HG03460 (cell line): Measurements from ENCODE around the gene GNG4.
"Not testable (repeated sequence)": the region's sequence is repeated elsewhere in the genome, so short reads cannot be mapped to it uniquely, and the experiment has no call there.

ENCODE experiments used
- ATAC-seq: cut with Tn5 transposase; IDR thresholded peaks from one replicate; pipeline ENCODE4 v1.9.1; 2021; ENCODE audit not compliant: unreplicated experiment

Gene GNG4

DNA sequence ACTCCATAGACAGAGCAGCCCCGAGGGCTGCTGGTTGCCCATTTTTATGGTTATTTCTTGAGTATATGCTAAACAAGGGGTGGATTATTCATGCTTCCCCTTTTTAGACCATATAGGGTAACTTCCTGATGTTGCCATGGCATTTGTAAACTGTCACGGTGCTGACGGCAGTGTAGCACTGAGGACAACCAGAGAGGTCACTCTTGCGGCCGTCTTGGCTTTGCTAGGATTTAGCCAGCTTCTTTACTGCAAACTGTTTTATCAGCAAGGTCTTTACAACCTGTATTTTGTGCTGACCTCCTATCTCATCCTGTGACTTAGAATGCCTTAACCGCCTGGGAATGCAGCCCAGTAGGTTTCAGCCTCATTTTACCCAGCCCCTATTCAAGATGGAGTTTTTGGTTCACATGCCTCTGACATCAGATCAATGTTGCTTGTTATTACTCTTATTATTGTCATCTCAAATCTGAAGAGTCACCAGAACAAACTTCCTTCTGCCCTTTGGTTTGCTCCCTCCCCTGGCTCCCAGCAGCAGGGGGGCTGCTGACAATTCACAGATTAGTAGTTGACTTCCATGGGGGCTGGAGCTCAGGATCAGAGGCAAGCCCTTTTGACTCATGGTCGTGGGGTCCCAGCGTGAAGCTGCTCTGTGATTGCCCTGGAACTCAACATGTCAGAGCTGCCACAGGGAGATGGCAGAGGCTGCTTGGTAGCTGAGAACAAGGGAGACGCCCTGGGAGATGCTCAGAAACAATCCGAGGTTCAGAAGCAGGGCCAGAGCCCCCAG, 103.0 kb downstream of the GNG4 start:
- not testable (repeated sequence) for ATAC-seq

DNA sequence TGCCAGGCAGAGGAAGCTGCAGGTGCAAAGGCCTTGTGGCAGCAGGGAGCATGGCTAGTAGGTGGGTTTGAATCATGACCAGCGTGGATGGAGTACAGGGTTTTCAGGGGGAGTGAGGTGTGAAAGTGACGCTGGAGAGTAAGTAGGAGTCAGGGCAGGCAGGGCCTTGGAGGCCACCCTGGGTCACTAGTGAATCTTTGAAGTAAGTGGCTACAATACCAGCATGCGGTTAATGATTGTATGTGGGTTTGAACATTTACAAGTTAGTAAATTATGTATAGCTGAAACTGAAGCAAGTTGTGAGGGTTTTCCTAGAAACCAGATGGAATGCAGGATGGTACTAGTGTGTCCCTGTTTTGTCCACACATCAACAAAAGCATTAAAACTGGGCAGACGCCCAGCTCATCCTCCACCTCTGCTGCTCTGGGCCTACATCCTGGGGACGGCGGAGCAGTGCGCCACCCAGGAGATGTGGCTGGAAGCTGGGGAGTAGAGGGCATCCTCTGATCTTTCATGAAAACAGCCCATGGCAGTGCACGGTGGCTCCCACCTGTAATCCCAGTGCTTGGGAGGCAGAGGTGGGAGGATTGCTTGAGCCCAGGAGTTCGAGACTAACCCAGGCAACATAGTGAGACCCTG, 104.2 kb downstream of the GNG4 start:
- no peak for ATAC-seq

DNA sequence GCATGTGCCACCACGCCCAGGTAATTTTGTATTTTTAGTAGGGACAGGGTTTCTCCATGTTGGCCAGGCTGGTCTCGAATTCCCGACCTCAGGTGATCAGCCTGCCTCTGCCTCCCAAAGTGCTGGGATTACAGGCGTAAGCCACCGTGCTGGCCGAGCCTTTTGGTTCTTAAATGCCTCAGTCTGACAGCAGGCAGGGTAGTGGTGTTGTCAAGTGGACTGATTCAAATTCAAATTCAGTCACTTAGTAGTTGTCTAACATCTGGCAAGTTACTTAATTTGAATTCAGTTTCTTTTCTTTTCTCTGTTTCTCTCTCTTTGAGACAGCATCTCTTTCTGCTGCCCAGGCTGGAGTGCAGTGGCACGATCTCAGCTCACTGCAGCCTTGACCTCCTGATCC, 106.7 kb downstream of the GNG4 start:
- ATAC-seq: not testable (repeated sequence)

DNA sequence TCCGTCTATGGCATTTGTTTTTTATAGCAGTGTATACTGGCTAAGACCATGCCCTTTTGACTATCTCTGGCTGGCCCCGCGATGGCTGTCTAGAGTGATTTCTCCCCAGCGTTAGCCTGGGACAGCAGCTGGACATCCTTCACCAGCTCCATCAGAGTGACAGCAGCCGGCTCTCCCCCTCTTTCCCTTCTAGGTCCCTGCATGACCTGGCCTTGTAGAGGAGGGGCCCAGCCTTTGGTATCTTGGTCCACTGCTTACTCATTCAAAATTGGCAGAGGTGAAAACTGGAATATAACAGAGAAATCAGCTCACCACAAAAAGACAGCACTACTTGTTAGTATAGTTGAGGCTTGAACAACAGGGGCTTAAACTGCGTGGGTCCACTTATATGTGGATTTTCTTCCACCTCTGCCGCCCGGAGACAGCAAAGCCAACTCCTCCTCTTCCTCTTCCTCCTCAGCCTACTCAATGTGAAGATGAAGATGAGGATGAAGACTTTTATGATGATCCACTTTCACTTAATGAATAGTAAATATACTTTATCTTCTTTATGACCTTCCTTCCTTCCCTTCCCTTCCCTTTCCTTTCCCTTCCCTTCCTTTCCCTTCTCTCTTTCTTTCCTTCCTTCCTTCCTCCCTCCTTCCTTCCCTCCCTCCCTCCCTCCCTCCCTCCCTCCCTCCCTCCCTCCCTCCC, 116.0 kb downstream of the GNG4 start:
- ATAC-seq: no peak

DNA sequence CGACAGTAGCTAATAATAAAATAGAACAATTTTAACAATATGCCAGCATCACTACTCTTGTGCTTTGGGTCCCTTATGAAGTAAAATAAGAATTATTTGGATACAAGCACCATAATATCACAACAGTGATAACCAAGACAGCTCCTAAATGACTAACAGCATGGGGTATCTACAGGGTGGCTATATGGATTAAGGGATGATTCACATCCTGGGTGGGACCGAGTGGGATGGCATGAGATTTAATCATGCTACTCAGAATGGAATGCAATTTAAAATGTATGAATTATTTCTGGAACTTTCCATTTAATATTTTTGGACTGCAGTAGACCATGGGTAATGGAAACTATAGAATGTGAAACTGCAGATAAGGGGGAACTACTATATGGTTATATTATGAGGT, 117.2 kb downstream of the GNG4 start:
- no peak for ATAC-seq

DNA sequence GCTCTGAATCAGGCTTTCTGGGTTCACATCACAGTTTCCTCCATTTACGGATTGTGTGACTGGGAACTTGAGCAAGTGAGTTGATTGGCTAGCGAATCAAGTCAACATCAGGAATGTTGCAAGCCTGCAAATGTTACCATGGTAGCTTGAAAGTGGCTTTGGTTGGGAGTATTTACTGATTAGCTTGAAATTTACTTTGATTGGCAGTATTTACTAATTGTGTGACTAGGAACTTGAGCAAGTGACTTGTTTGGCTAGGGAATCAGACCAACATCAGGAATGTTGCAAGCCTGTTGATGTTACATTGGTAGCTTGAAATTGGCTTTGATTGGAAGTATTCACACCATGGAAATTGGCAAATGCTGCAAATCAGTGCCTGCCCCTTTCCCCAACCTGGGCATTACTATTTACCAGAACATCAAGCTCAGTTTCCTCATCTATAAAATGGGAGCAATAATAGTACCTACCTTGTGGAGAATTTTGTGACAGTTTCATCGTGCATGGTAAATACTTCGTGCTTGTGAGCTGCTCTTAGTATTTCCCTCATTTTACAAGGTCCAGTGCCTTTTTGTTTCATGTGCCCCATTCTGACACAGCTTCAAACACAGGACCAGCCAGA, 122.3 kb downstream of the GNG4 start:
- ATAC-seq: no peak

DNA sequence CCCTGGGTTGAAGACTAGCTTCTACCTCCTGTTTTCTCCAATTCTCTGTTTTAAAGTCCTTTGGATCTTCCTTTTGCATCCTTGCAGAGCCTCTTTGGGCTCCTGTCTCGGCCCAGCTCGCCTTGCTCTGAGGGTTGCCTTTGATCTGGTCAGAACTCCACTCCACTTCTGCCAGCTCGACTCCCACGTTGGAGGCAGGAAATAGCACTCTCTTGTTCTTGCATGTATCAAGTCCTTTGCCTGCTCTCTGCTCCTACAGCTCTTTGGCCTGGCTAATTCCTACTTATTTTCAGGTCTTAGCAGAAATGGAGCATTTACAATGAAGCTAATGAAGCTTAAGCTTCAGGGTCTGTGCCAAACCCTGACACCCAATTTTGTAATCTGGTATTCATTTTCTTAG, 124.3 kb downstream of the GNG4 start:
- ATAC-seq: no peak

DNA sequence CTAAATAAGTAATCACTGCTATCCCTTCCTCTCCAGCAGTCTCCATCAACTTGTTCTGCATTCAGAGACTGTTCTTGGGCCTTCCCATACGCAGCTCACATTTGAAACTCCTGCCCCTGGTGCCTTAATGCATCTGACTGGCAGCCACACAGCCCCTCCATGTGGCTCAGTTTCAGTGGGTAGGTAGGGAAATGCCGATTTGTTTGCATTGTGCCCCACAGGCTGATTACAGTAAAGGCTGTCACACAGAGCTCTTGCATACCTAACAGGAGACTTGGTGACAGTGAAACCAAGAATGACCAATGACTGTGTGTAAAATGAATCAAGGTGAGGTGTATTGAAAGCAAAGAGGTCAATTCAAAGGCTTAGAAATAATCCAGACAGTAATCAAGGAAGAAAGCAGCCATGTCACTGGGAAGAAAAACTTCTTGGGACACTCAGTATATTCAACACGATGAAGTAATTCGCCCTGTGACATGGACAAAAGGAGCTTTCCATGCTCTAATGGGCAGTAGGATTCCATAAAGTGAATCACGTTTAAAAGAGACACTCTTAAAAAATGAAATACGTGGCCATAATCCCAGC, 132.6 kb downstream of the GNG4 start:
- ATAC-seq: peak; percentile 75

DNA sequence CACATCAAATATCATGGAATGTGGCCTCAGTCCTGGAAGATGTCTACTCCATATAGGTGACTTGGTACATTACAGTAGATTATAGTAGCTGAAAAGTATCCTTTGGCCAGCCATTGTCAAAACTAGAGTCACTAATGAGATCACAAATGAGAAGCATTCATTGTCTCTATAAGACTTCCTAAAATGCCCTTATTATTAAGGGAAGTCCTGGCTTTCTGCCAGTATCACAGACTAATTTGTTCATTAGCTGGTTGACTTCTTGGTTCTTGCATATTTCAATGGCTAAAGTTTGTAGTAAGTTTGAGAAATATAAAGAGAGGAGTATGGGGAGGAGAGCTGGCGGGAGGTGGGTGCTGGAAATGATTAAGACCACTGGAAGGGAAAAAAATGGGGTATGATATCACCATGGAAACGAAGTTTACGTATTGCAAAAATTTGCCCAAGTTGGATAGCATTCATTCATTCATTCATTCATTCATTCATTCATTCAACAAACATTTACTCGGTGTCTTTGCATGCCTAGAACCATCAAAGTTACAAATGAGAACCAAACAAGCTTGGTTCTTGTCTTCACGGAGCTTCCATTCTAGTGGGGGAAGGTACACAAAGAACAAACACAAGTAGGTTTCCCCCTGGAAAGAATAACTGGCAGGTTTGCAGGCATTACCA, 133.6 kb downstream of the GNG4 start:
- no peak for ATAC-seq

DNA sequence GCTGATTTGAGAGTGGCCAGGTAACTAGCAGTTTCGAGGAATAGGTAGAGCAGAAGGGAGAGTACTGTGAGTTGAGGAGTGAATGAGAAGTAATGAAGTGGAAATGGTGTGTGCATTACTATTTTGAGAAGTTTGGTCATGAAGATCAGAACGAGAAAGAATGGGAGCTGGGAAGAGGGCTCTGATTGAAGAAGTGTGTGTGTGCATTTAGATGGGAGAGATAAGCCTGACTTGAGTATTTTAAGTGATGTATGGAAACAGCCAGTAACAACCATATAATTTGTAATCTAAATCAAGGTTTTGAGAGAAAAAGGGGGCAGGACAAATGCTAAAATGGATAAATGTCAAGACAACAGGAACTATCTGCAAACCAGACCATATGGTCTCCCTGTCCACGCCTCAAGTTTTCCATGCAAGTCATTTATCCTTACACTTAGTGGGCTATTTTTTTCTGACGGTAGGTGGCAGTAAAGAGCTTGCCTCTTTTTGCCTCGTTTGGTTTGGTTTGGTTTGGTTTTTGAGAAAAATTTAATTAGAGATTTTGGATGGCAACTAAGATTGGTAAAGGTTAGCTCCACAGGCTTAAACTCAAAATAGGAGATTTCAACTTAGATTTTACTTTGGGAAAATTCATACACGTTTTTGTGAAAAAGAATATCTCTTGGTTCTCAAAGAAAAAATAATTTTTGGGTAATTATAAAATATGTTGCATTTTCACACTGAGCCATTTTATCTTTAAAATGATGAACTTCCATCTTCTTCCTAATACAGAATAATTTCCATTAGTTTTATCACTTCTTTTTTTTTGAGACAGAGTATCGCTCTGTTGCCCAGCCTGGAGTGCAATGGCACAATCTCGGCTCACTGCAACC, 135.9 kb downstream of the GNG4 start:
- ATAC-seq: no peak

DNA sequence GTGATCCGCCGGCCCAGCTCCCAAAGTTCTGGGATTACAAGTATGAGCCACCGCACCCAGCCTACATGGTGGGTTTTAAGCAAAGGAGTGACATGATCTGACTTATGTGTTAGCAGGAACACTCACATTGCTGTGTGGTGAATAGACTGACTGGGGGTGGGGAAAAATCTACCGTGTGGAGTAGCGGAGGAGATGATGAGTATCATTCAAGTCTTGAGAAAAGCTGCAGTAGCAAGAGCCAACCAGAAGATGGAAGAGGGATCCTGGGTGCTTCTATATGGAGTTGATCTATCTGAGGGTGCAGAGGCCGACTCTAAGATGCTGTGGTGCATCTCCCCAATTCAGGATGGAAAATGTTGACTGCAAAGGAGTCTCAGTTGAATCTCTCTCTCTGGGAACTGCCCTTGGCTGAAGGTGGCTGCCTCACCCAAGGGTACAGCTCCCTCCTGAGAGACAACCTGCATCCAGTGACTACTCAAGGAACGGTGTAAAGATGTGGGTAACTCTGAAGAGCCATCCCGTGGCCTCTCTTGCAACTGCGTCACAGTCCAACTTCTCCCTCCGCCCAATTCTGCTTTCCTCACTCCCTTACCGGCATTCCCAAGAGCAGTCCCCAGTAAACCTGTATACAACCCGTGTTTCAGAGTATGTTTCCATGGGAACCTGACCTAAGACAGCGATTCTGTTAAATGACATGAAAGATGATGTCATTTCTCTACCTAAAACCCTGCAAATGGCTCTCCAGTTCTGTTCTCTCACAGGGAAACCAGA, 137.9 kb downstream of the GNG4 start:
- ATAC-seq: no peak

DNA sequence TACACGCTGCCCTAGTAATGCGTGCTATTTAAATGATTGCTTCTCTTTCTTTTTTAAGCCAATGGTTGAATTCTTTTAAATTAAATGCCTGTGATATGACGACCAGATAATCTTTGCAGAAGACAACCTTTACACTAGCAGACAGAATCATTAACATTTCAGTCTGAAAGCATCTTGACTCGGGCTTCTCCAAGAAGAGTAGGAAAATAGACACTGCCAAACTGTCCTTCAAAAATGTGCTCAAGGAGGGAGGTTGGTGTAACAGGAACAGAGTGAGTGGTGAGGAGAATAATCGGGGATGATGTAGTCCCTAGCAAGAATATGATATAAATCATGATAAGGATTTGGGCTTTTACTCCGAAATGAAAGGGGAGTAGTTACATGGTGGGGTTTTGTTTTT, 138.8 kb downstream of the GNG4 start:
- ATAC-seq: no peak

DNA sequence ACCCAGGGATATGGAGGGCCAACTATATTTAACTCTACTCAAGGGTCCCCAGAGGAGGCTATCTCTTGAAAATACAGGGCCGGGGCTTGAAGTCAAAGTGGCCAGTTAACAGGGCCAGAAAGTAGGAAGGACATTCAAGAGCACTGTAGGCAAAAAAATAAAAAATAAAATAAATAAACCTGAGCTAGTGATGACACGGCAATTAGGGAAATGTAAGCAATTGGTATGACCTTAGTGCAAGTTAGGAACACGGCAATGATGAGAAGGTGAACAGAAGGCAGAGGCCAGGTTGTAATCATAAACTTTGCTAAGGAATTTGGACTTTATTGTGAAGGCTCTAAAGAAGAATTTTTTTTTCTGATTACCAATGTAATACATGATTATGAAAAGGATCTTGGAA, 142.0 kb downstream of the GNG4 start:
- no peak for ATAC-seq

DNA sequence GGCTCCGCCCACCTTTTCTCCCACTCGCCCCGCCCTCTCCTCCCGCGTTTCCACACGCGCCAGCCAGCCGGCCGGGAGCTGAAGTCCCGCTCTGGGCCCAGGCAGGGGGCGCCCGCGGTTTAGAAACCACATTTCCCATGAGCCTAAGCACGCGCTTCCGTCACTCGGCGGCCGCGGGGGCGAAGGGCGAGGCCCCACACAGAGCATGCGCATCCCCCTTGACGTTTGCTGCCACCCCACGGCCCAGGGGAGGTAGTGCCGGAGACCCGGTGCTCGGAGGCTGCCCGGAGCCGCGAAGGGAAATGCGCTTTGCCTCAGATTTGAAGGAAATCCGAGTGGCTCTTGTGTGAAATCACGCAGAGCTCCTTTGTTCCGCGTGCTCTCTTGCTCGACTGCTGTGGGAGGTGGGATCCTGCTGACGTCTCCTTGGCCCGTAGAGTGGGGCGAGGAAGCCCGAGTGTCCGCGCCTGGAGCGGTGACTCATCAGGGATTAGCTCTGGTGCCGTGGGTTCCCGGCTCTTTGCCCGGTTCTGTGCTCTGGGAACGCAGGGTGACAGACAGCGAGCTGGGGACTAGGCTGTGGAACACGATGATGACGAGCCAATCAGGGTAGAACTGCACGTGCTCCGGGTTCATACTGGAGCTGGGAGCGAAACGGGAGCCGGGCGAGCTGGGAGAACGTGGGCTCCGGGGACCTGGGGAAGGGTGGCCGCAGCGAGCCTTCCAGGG, 144.9 kb downstream of the GNG4 start:
- ATAC-seq: peak; percentile 82

DNA sequence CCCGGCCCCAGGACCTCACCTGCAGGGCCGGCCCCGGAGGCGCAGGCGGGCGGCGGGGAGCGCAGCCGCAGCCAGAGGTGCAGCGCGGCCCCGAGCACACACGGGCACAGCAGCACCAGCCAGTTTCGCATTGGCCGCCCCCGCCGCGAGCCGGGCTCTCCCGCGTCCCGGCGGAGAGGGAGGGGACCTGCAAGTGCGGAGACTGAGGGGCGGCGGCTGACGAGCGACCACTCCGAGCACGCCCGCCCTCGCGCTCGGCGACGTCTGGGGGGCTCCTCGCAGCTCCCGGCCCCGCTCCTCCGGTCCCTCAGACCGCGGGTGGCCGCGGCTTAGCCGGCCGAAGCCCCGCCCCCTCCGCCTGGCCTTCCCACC, 145.5 kb downstream of the GNG4 start, which contains the start of gene B3GALNT2:
Gene B3GALNT2, minus strand, starts transcription at position 331 of the 372 bp plus-strand sequence. Its CDS starts 200 bp downstream, at position 131.
- peak; percentile 40 for ATAC-seq

DNA sequence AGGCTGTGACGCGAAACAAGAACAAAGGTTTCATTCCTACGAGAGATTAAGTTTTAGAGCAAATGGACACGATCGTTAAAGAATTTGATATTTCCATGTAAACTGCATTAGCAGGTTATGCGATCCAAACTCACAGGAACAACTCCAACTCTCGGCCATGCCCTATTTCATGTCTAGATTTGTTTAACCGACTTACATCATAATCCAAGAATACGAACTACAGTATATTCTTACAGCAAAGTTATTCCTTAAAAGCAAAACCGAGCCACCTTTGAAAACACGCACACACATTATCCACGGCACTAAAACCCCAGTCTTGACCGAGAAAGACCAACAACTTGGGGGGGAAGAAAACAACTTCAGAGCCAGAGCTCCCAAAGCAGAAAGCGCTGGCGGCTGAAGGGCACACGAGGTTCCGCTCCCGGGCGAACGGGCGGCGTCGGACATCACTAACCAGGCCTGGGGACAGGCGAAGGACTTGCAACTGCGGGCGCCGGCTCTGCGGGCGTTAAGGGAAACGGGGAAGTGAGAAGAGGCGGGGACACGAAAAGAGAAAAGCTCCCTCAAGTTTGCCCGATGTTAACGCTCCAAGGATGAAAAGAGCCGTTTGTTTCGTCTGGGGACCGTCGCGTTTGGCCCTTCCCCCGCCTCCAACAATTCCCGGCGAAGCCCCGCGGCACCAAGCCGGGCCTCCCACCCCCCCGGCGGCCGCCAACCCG, 146.0 kb downstream of the GNG4 start:
- ATAC-seq: peak; percentile 2

DNA sequence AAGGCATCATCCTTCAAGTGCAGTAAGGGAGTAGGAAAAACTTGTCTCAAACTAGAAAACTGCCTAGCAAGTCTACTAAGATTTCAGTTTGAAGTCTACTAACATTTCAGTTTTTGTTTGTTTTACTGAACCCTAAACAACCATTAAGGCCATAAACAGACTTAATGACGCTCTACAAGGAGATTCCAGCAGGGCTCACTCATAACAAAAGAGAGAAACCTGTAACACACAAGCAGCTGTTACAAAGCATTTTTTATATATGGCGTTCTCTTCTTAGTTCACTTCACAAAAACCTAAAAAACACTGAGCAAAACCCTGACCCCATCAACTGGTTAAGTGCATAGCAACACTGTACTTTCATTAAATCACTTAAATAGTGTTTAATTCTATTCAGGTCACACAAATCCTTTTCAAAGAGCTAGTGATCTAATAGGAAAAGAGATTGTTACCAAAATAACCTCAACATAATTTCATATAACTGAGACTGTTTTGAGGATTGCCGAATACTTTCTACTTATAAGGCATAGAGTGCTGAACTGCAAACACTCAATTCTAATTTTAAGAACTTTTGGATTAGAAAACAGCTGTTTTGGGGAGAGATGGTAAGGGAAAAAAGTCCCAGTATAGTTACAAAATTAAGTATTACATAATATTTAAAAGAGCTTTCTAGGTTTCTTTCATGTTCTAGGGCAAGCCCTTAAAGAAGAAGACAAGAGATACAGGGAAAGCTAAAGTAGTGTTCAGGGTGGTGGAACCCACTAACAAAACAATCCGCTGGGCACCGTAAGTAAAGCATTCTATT, 146.8 kb downstream of the GNG4 start:
- ATAC-seq: no peak
